Measurements from ENCODE around the gene TLE3. TPM values are rescaled to one million over a fixed set of nuclear protein-coding genes. Genes with fewer than 3 reads are reported as not detected.

The TLE3 gene
- total and polyA plus RNA-seq, 2 donors (not counting 1 experiment from before 2014, with no cell fraction given): 14.6 to 16.5 TPM

- Histone ChIP-seq H3K4me3 (replicated peaks in 1 of 4; ENCODE audit: control extremely low read depth in 1 of 4, insufficient read depth in 1 of 4, low read depth in 3 of 4, low read length in 4 of 4) (no peak overlapping the region), H3K79me2 (ENCODE audit: control insufficient read depth, insufficient read depth, low read length) (no peaks in the 10 kb centered on the region), H3K9me3 (ENCODE audit: control insufficient read depth, insufficient read depth, low read depth, low read length) (no peaks in the 10 kb centered on the region), H3K36me3 (ENCODE audit: control insufficient read depth, insufficient read depth, low read length) (no peaks in the 10 kb centered on the region), H3K4me2 (ENCODE audit: extremely low read depth, insufficient read depth, low read length) (no peak overlapping the region), H3K4me1 (ENCODE audit: control insufficient read depth, extremely low read depth, insufficient read depth, low read length) (no peaks in the 10 kb centered on the region), H2AFZ (ENCODE audit: low read length) (no peak overlapping the region), H4K20me1 (ENCODE audit: control insufficient read depth, extremely low read depth, insufficient read depth, low read length) (no peaks in the 10 kb centered on the region), H3K27ac (ENCODE audit: insufficient read depth, low read length) (no peak overlapping the region), H3K27me3 (ENCODE audit: control insufficient read depth, insufficient read depth, low read length) (peaks cover 13% of the 10 kb centered on the region), H3K9ac (ENCODE audit: insufficient read depth, low read length) (no peak overlapping the region)
- TF ChIP-seq CTCF (conservative IDR thresholded peaks at IDR 0.05 in 1 of 2, IDR thresholded peaks at IDR 0.05 in 1 of 2; ENCODE audit: low read depth in 1 of 2, low read length in 2 of 2) (no peak), EZH2 (IDR thresholded peaks at IDR 0.05; ENCODE audit: low read length, missing control alignments) (no peak)
- no peak for DNase-seq (ENCODE audit: low read depth in 2 of 2)
Observed at GRCh38 chr15:70030851-70031250, 66.9 kb downstream of the TLE3 start.

- Histone ChIP-seq H3K9me3 (ENCODE audit: control insufficient read depth, insufficient read depth, low read depth, low read length) (no peaks in the 10 kb centered on the region), H3K27me3 (ENCODE audit: control insufficient read depth, insufficient read depth, low read length) (peaks cover 15% of the 10 kb centered on the region), H3K27ac (ENCODE audit: insufficient read depth, low read length) (no peak overlapping the region), H3K4me2 (ENCODE audit: extremely low read depth, insufficient read depth, low read length) (no peak overlapping the region), H3K4me1 (ENCODE audit: control insufficient read depth, extremely low read depth, insufficient read depth, low read length) (no peaks in the 10 kb centered on the region), H3K9ac (ENCODE audit: insufficient read depth, low read length) (no peak overlapping the region), H3K4me3 (replicated peaks in 1 of 4; ENCODE audit: control extremely low read depth in 1 of 4, insufficient read depth in 1 of 4, low read depth in 3 of 4, low read length in 4 of 4) (no peak overlapping the region), H3K36me3 (ENCODE audit: control insufficient read depth, insufficient read depth, low read length) (no peaks in the 10 kb centered on the region), H3K79me2 (ENCODE audit: control insufficient read depth, insufficient read depth, low read length) (no peaks in the 10 kb centered on the region), H4K20me1 (ENCODE audit: control insufficient read depth, extremely low read depth, insufficient read depth, low read length) (no peaks in the 10 kb centered on the region), H2AFZ (ENCODE audit: low read length) (no peak overlapping the region)
- no peak for DNase-seq (ENCODE audit: low read depth in 2 of 2)
- TF ChIP-seq EZH2 (IDR thresholded peaks at IDR 0.05; ENCODE audit: low read length, missing control alignments): no peak
- TF ChIP-seq CTCF (conservative IDR thresholded peaks at IDR 0.05 in 1 of 2, IDR thresholded peaks at IDR 0.05 in 1 of 2; ENCODE audit: low read depth in 1 of 2, low read length in 2 of 2): no peak
Observed at GRCh38 chr15:70029297-70029701, 68.4 kb downstream of the TLE3 start.

GRCh38 chr15:70027518-70027917 is 70.2 kb downstream of the TLE3 start:
- H2AFZ ChIP-seq (ENCODE audit: low read length): no peak overlapping the region
- no peaks in the 10 kb centered on the region for H4K20me1 ChIP-seq (ENCODE audit: control insufficient read depth, extremely low read depth, insufficient read depth, low read length)
- DNase-seq (ENCODE audit: low read depth in 2 of 2): no peak
- H3K36me3 ChIP-seq (ENCODE audit: control insufficient read depth, insufficient read depth, low read length): no peaks in the 10 kb centered on the region
- no peak overlapping the region for H3K27ac ChIP-seq (ENCODE audit: insufficient read depth, low read length)
- TF ChIP-seq EZH2 (IDR thresholded peaks at IDR 0.05; ENCODE audit: low read length, missing control alignments): no peak
- no peak for TF ChIP-seq CTCF (conservative IDR thresholded peaks at IDR 0.05 in 1 of 2, IDR thresholded peaks at IDR 0.05 in 1 of 2; ENCODE audit: low read depth in 1 of 2, low read length in 2 of 2)
- peaks cover 6% of the 10 kb centered on the region for H3K4me1 ChIP-seq (ENCODE audit: control insufficient read depth, extremely low read depth, insufficient read depth, low read length)
- H3K27me3 ChIP-seq (ENCODE audit: control insufficient read depth, insufficient read depth, low read length): peaks cover 8% of the 10 kb centered on the region
- no peak overlapping the region for H3K4me2 ChIP-seq (ENCODE audit: extremely low read depth, insufficient read depth, low read length)
- no peaks in the 10 kb centered on the region for H3K9me3 ChIP-seq (ENCODE audit: control insufficient read depth, insufficient read depth, low read depth, low read length)
- H3K9ac ChIP-seq (ENCODE audit: insufficient read depth, low read length): no peak overlapping the region
- no peaks in the 10 kb centered on the region for H3K79me2 ChIP-seq (ENCODE audit: control insufficient read depth, insufficient read depth, low read length)
- no peak overlapping the region for H3K4me3 ChIP-seq (replicated peaks in 1 of 4; ENCODE audit: control extremely low read depth in 1 of 4, insufficient read depth in 1 of 4, low read depth in 3 of 4, low read length in 4 of 4)

Measured in fibroblast of lung (primary cell).